HEK293 (cell line): ENCODE data around the gene HNRNPUL2.
"Not testable (repeated sequence)": the region's sequence is repeated elsewhere in the genome, so short reads cannot be mapped to it uniquely, and the experiment has no call there.

Experiments used
- CTCF ChIA-PET: fragments of 350-600 bp; formaldehyde crosslinking; extraction: SDS; loops from one replicate; lab custom pipeline; 2021; ENCODE audit warnings: antibody characterized with exemption; lab: Yijun Ruan, JAX
- POLR2A ChIA-PET: fragments of 300-600 bp; formaldehyde crosslinking; extraction: SDS; loops from one replicate; lab custom pipeline; 2020; ENCODE audit warnings: antibody characterized with exemption, inconsistent platforms; lab: Yijun Ruan, JAX
- H3K27ac ChIP-seq: fragments of 200-500 bp; sonication (Bioruptor generic); 2 replicates; pipeline ENCODE4 v1.5.1; 2014; ENCODE audit warnings: low read depth, low read length, control low read depth, inconsistent platforms; ENCODE audit errors: extremely low read depth
- H3K36me3 ChIP-seq, 2 experiments: fragments of 200-500 bp in 1 of 2; sonication (Bioruptor generic) in 1 of 2; 1 replicate in 1 of 2; 2 replicates in 1 of 2; pipeline ENCODE4 v1.5.1; 2014 to 2017; ENCODE audit warnings: inconsistent platforms in 2 of 2, low read length in 2 of 2; ENCODE audit not compliant: control insufficient read depth in 2 of 2, insufficient read depth in 1 of 2
- H3K4me1 ChIP-seq: fragments of 200-500 bp; sonication (Bioruptor generic); 2 replicates; pipeline ENCODE4 v1.5.1; 2014; ENCODE audit warnings: mild to moderate bottlenecking, low read length, inconsistent platforms; ENCODE audit not compliant: control insufficient read depth, insufficient read depth
- H3K4me3 ChIP-seq: 2 replicates; pipeline ENCODE4 v1.5.1; 2011; ENCODE audit warnings: low read depth, mild to moderate bottlenecking, control low read depth, low read length, moderate library complexity
- H3K9me3 ChIP-seq: fragments of 200-500 bp; sonication (Bioruptor generic); 2 replicates; pipeline ENCODE4 v1.5.1; 2014; ENCODE audit warnings: low read depth, low read length, inconsistent platforms; ENCODE audit not compliant: control insufficient read depth, insufficient read depth
- GLIS2 ChIP-seq: fragments of 450-650 bp; formaldehyde crosslinking; IDR thresholded peaks from 2 replicates; pipeline ENCODE4 v1.5.1; 2016; ENCODE audit warnings: missing biosample characterization, missing genetic modification characterization
- KLF8 ChIP-seq: fragments of 450-650 bp; formaldehyde crosslinking; IDR thresholded peaks from 2 replicates; pipeline ENCODE4 v1.5.1; 2016; ENCODE audit warnings: missing biosample characterization, missing genetic modification characterization
- KLF9 ChIP-seq: fragments of 450-650 bp; formaldehyde crosslinking; IDR thresholded peaks from 2 replicates; pipeline ENCODE4 v1.5.1; 2016; ENCODE audit warnings: missing biosample characterization, missing genetic modification characterization, low read depth
- SP2 ChIP-seq: fragments of 450-650 bp; formaldehyde crosslinking; IDR thresholded peaks from 2 replicates; pipeline ENCODE4 v1.5.1; 2016; ENCODE audit warnings: missing biosample characterization, missing genetic modification characterization
- TCF7L2 ChIP-seq: IDR thresholded peaks from 2 replicates; pipeline ENCODE4 v1.6.1; 2011; ENCODE audit warnings: low read depth, mild to moderate bottlenecking, inconsistent platforms, low read length, moderate library complexity, borderline replicate concordance
- ZBTB48 ChIP-seq: fragments of 450-650 bp; formaldehyde crosslinking; IDR thresholded peaks from 2 replicates; pipeline ENCODE4 v1.5.1; 2016; ENCODE audit warnings: missing biosample characterization, missing genetic modification characterization
- ZBTB8A ChIP-seq: fragments of 450-650 bp; formaldehyde crosslinking; IDR thresholded peaks from 2 replicates; pipeline ENCODE4 v1.5.1; 2016; ENCODE audit warnings: missing biosample characterization, missing genetic modification characterization
- ZFHX2 ChIP-seq: fragments of 450-650 bp; formaldehyde crosslinking; conservative IDR thresholded peaks from 2 replicates; pipeline ENCODE4 v1.5.1; 2016; ENCODE audit warnings: missing biosample characterization, missing genetic modification characterization
- ZNF10 ChIP-seq: fragments of 450-650 bp; formaldehyde crosslinking; IDR thresholded peaks from 2 replicates; pipeline ENCODE4 v1.5.1; 2017; ENCODE audit warnings: missing biosample characterization, missing genetic modification characterization
- ZNF335 ChIP-seq: fragments of 450-650 bp; formaldehyde crosslinking; conservative IDR thresholded peaks from 2 replicates; pipeline ENCODE4 v1.5.1; 2016; ENCODE audit warnings: missing biosample characterization, missing genetic modification characterization
- ZNF48 ChIP-seq: fragments of 450-650 bp; formaldehyde crosslinking; IDR thresholded peaks from 2 replicates; pipeline ENCODE4 v1.5.1; 2016; ENCODE audit warnings: missing biosample characterization, missing genetic modification characterization
- ZNF510 ChIP-seq: fragments of 450-650 bp; formaldehyde crosslinking; IDR thresholded peaks from 2 replicates; pipeline ENCODE4 v1.5.1; 2018; ENCODE audit warnings: mild to moderate bottlenecking, missing genetic modification characterization, missing biosample characterization; ENCODE audit not compliant: insufficient replicate concordance
- ZNF654 ChIP-seq: fragments of 450-650 bp; formaldehyde crosslinking; IDR thresholded peaks from 2 replicates; pipeline ENCODE4 v1.5.1; 2016; ENCODE audit warnings: low read depth, missing biosample characterization, missing genetic modification characterization
- ZNF843 ChIP-seq: fragments of 450-650 bp; formaldehyde crosslinking; IDR thresholded peaks from 2 replicates; pipeline ENCODE4 v1.5.1; 2016; ENCODE audit warnings: missing biosample characterization, missing genetic modification characterization
- TF ChIP-seq, protein P1 (sequence below): fragments of 450-650 bp; formaldehyde crosslinking; IDR thresholded peaks from 2 replicates; pipeline ENCODE4 v1.5.1; 2016; ENCODE audit warnings: missing biosample characterization, missing genetic modification characterization
- TF ChIP-seq, protein P2 (sequence below): fragments of 450-650 bp; formaldehyde crosslinking; conservative IDR thresholded peaks from 2 replicates; pipeline ENCODE4 v1.5.1; 2016; ENCODE audit warnings: low read depth, missing biosample characterization, missing genetic modification characterization
- TF ChIP-seq, protein P3 (sequence below): fragments of 450-650 bp; formaldehyde crosslinking; IDR thresholded peaks from 2 replicates; pipeline ENCODE4 v1.5.1; 2016; ENCODE audit warnings: missing biosample characterization, missing genetic modification characterization

Gene HNRNPUL2

DNA sequence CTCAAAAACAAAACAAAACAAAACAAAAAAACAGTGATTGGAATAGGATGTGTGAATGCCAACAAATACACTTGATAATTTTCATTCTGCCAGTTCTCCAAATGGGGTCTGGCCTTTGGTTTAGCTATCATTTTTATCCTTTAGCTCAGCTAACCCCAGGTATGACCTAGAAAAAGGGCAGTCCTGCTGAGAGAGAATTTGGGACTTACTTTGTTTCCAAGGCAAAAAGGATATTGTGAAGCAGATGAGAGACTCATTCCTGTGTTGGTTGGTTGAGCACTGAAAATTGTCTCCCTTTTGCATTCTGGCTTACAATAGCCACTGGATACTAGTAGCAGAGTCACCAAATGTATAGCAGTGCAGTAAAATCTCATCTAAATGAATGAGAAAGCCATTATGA, 9.9 kb upstream of the HNRNPUL2 start:
- H3K36me3 ChIP-seq, result peaks cover 34 to 59% of the 10 kb centered on the region in 2 experiments
- POLR2A ChIA-PET, result interaction anchor here (0.6 to 0.7 kb wide), 2 partner anchors 17 to 102 kb away, joined by 3 to 6 read pairs; partner anchors contain the start of gene ZBTB3

DNA sequence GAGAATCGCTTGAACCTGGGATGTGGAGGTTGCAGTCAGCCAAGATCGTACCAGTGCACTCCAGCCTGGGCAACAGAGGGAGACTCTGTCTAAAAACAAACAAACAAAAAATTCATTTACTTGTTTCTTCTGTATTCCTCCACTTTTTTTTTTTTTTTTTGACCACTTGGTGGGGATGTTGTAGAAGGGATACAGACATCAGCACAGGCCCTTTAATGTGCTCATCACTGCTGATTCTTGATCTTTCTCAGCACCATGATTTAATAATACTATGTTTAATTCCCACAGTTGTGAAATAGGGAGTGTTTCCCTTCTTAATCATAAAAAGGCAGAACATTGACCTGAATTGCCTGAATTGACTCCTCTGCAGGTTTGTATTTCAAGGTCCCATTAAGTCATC, 5.6 kb upstream of the HNRNPUL2 start:
- ChIA-PET CTCF (interaction anchor here (0.6 to 1.4 kb wide), 4 partner anchors 20 to 290 kb away, joined by 3 to 5 read pairs (median 4); partner anchors contain the start of gene ZBTB3), POLR2A (interaction anchor here (10.0 kb wide), 1 partner anchor 22 kb away, joined by 137 read pairs; the partner anchor contains the start of gene ZBTB3)
- H3K27ac ChIP-seq, result no peak overlapping the region
- no peak for TF ChIP-seq ZNF10 (tag by site-specific recombination)
- TF ChIP-seq ZNF654 (tag by site-specific recombination), result peak; percentile 55
- TF ChIP-seq, protein P1, sequence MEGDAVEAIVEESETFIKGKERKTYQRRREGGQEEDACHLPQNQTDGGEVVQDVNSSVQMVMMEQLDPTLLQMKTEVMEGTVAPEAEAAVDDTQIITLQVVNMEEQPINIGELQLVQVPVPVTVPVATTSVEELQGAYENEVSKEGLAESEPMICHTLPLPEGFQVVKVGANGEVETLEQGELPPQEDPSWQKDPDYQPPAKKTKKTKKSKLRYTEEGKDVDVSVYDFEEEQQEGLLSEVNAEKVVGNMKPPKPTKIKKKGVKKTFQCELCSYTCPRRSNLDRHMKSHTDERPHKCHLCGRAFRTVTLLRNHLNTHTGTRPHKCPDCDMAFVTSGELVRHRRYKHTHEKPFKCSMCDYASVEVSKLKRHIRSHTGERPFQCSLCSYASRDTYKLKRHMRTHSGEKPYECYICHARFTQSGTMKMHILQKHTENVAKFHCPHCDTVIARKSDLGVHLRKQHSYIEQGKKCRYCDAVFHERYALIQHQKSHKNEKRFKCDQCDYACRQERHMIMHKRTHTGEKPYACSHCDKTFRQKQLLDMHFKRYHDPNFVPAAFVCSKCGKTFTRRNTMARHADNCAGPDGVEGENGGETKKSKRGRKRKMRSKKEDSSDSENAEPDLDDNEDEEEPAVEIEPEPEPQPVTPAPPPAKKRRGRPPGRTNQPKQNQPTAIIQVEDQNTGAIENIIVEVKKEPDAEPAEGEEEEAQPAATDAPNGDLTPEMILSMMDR (tag by site-specific recombination), result peak; percentile 34; the same call in 1 of the 2 replicates
- peaks cover 19 to 41% of the 10 kb centered on the region in 2 experiments; a peak in 2 of 3 replicates for H3K36me3 ChIP-seq
- H3K4me1 ChIP-seq, result peaks cover 4% of the 10 kb centered on the region; the same call in 1 of the 2 replicates
- H3K4me3 ChIP-seq, result no peak overlapping the region
- no peaks in the 10 kb centered on the region for H3K9me3 ChIP-seq

More for the DNA sequence above, 9.9 kb upstream of the HNRNPUL2 start:
- no peak overlapping the region for H3K4me3 ChIP-seq
- no peak overlapping the region for H3K27ac ChIP-seq
- CTCF ChIA-PET, result interaction anchor here (1.3 kb wide), 1 partner anchor 32 kb away, joined by 3 read pairs; no protein-coding TSS in a partner anchor
- H3K9me3 ChIP-seq, result no peaks in the 10 kb centered on the region
- TF ChIP-seq ZBTB48, result no peak
- no peak for TF ChIP-seq ZNF510
- H3K4me1 ChIP-seq, result no peaks in the 10 kb centered on the region

DNA sequence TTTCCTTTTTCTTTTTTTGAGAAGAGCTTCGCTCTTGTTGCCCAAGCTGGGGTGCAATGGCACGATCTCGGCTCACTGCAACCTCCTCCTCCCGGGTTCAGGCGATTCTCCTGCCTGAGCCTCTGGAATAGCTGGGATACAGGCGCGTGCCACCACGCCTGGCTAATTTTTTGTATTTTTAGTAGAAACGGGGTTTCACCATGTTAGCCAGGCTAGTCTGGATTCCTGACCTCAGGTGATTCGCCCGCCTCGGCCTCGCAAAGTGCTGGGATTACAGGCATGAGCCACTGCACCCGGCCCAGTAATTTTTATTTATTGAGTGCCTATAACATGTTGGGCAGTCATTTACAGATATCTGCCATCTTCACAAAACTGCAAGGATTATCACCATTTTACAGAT, 2.8 kb upstream of the HNRNPUL2 start:
- peaks cover 15 to 37% of the 10 kb centered on the region in 2 experiments; a peak in 2 of 3 replicates for H3K36me3 ChIP-seq
- H3K4me1 ChIP-seq, H3K27ac ChIP-seq, H3K4me3 ChIP-seq, H3K9me3 ChIP-seq: not testable (repeated sequence)
- CTCF ChIA-PET, result interaction anchor here (0.9 to 2.5 kb wide), 2 partner anchors 25 to 39 kb away, joined by 4 to 13 read pairs; no protein-coding TSS in a partner anchor
- POLR2A ChIA-PET, result interaction anchor here (0.6 to 10.0 kb wide), 7 partner anchors 25 to 315 kb away, joined by 3 to 137 read pairs (median 3); partner anchors contain the start of genes B3GAT3, SLC3A2, TAF6L and ZBTB3

DNA sequence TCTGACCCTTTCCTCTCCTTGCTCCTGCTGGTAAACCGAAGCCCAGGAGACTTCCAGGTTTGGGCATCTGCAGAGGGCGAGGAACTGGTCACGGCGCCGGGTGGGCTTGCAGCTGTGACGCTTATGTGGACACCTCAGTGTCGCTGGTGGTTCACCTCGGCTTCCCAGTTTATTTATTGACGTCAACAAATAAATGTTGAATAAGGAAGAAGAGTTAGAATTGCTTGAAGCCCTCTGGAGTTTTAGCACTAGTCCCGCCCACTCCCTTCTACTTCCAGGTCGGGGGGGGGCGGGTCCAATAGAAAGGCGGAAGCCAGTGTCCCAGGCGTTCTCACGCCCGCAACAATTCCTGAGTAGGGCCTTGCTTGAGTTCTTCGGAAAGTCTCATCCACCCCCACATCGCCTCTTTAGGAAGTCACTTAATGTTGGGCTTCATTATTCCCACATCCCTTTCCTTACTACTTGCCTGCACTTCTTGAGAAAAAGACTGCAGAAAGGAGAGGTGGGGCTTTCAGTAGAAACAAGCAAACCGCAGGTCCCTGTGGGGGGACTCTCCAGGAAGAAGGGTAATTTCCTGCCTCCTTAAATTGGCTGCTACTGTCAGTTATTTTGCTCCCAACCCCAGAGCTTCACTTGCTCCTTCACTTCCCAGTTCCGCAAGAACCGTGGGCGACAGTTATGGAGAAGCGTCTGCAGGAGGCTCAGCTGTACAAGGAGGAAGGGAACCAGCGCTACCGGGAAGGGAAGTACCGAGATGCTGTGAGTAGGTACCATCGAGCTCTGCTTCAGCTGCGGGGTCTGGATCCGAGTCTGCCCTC, 1.1 kb upstream of the HNRNPUL2 start, which contains the start of gene TTC9C:
TSS of gene TTC9C (plus strand) at position 316 of the 818 bp plus-strand sequence. CDS start at position 679, 363 bp downstream.
- peaks cover 6 to 45% of the 10 kb centered on the region in 2 experiments; a peak in 2 of 3 replicates for H3K36me3 ChIP-seq
- TF ChIP-seq ZBTB8A (tag by site-specific recombination) (peak; percentile 39; the same call in 1 of the 2 replicates), ZNF48 (tag by site-specific recombination) (no peak), ZNF843 (tag by site-specific recombination) (no peak), SP2 (tag by site-specific recombination) (peak; percentile 55; the same call in 1 of the 2 replicates), TCF7L2 (no peak), KLF9 (tag by site-specific recombination) (peak; percentile 83), ZBTB48 (0 out of 2 replicates have a peak, but pooled peaks have one; percentile 19), KLF8 (peak; percentile 44; the same call in 1 of the 2 replicates), ZNF335 (peak; percentile 87), GLIS2 (tag by site-specific recombination) (0 out of 2 replicates have a peak, but pooled peaks have one; percentile 34), ZFHX2 (tag by site-specific recombination) (peak; percentile 31)
- TF ChIP-seq, protein P2, sequence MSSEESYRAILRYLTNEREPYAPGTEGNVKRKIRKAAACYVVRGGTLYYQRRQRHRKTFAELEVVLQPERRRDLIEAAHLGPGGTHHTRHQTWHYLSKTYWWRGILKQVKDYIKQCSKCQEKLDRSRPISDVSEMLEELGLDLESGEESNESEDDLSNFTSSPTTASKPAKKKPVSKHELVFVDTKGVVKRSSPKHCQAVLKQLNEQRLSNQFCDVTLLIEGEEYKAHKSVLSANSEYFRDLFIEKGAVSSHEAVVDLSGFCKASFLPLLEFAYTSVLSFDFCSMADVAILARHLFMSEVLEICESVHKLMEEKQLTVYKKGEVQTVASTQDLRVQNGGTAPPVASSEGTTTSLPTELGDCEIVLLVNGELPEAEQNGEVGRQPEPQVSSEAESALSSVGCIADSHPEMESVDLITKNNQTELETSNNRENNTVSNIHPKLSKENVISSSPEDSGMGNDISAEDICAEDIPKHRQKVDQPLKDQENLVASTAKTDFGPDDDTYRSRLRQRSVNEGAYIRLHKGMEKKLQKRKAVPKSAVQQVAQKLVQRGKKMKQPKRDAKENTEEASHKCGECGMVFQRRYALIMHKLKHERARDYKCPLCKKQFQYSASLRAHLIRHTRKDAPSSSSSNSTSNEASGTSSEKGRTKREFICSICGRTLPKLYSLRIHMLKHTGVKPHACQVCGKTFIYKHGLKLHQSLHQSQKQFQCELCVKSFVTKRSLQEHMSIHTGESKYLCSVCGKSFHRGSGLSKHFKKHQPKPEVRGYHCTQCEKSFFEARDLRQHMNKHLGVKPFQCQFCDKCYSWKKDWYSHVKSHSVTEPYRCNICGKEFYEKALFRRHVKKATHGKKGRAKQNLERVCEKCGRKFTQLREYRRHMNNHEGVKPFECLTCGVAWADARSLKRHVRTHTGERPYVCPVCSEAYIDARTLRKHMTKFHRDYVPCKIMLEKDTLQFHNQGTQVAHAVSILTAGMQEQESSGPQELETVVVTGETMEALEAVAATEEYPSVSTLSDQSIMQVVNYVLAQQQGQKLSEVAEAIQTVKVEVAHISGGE (tag by site-specific recombination), result peak; percentile 80
- TF ChIP-seq, protein P3, sequence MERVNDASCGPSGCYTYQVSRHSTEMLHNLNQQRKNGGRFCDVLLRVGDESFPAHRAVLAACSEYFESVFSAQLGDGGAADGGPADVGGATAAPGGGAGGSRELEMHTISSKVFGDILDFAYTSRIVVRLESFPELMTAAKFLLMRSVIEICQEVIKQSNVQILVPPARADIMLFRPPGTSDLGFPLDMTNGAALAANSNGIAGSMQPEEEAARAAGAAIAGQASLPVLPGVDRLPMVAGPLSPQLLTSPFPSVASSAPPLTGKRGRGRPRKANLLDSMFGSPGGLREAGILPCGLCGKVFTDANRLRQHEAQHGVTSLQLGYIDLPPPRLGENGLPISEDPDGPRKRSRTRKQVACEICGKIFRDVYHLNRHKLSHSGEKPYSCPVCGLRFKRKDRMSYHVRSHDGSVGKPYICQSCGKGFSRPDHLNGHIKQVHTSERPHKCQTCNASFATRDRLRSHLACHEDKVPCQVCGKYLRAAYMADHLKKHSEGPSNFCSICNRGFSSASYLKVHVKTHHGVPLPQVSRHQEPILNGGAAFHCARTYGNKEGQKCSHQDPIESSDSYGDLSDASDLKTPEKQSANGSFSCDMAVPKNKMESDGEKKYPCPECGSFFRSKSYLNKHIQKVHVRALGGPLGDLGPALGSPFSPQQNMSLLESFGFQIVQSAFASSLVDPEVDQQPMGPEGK, result peak; percentile 61; the same call in 1 of the 2 replicates

More for the DNA sequence above, 1.1 kb upstream of the HNRNPUL2 start, which contains the start of gene TTC9C:
- Histone ChIP-seq H3K27ac (peak within 1 kb of the TSS; percentile 98), H3K4me3 (peak within 1 kb of the TSS; percentile 93), H3K4me1 (peaks cover 4% of the 10 kb centered on the region; the same call in 1 of the 2 replicates), H3K9me3 (no peaks in the 10 kb centered on the region)
- POLR2A ChIA-PET, result interaction anchor here (0.6 to 10.0 kb wide), 23 partner anchors 17 to 156 kb away, joined by 3 to 137 read pairs (median 9); partner anchors contain the start of genes BSCL2, EEF1G, GNG3 and INTS5
- CTCF ChIA-PET, result interaction anchor here (0.7 to 0.9 kb wide), 2 partner anchors 41 to 413 kb away, joined by 3 to 5 read pairs; no protein-coding TSS in a partner anchor
